ENCODE data around the gene LAMA1.

Gene LAMA1

DNA sequence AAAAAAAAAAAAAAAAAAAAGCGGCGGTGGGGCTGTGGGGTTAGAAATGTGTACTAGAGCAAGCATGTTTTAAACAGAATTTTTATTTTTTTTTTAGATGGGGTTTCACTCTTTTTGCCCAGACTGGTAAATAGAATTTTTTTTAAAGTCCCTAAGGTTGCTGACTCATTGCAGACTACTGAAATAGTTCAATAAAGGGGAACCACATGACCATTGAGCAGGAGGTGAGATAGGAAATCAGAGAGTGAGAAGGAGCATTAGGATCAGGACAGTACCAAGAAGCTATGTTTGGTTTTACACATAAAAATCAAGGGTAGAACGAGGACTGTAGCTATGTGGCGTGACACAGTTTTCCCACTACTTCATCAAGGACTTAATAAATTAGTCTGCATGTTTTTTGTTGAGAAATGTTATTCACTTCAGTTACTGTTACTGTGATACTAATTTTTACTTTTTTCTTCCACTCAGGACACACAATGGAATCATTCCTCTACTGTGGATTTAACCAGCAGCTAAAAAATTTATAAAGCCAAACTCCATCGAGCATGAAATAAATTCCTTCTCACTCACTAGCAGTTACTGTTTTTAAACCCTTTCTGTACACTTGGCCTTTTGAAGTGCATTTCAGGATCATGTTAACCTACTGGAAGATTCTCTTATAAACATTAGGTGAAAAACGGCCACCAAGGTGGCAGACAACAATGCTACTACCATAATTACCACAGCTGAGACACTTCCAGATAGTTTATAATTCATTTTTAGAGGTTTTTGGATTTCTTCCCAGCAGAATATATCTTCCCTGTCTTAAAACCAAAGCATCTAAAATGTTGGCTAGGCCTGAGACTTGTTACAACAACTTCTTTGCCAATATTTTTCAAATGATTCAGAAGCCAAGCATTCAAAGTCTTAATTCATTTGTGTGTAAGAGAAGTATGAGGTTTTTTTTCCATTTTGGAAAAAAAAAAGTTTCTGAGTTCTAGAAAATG, 33.2 kb downstream of the LAMA1 start:
- no peak for TF ChIP-seq GATA3 (IDR thresholded peaks at IDR 0.05; ENCODE audit: low read depth, low read length)
- no peak for TF ChIP-seq GATA2 (IDR thresholded peaks at IDR 0.05; ENCODE audit: low read depth, low read length)

- no peak for TF ChIP-seq GATA2 (IDR thresholded peaks at IDR 0.05; ENCODE audit: low read depth, low read length)
- no peak for TF ChIP-seq GATA3 (IDR thresholded peaks at IDR 0.05; ENCODE audit: low read depth, low read length)
Measured at GRCh38 chr18:7082671-7083070, 34.9 kb downstream of the LAMA1 start.

DNA sequence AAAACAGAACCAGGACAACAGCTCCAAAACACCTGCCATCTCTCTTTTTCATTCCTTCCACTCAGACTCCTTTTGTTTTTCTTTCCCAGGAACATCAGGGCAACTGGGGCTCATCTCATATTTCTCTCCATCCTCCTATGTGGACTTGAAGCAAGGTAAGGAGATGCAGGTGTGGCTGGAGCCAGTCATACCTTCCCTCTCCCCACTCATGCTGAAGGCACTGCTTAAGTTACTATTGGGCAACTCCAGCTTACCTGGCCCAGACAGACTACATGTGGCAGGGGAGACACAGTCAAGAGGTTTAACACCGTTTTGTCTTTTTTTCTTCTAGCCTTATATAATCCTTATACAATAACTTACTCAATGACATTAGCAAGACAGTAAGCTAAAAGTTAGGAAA, 38.4 kb downstream of the LAMA1 start:
- no peak for TF ChIP-seq GATA3 (IDR thresholded peaks at IDR 0.05; ENCODE audit: low read depth, low read length)
- TF ChIP-seq GATA2 (IDR thresholded peaks at IDR 0.05; ENCODE audit: low read depth, low read length): no peak

DNA sequence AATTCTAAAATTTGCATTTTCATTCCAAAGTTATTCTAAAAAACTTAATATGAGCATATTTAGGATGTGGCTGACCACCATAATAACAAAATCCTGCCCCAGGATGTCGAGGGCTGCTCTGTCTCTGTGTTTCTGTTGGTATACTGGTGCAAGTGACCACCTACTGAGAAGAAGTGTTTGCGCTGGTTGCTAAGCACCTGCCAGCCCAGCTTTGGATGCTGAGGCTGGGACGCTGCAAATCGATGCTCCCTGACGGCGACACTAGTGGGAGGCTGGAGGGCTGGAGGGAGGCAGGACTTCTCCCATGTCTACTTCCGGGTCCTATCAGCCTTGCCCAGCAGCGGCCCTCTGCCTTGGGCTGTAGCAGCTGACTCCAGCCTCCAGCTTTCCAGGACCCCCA, 45.0 kb downstream of the LAMA1 start:
- TF ChIP-seq GATA3 (IDR thresholded peaks at IDR 0.05; ENCODE audit: low read depth, low read length): no peak
- TF ChIP-seq GATA2 (IDR thresholded peaks at IDR 0.05; ENCODE audit: low read depth, low read length): no peak

DNA sequence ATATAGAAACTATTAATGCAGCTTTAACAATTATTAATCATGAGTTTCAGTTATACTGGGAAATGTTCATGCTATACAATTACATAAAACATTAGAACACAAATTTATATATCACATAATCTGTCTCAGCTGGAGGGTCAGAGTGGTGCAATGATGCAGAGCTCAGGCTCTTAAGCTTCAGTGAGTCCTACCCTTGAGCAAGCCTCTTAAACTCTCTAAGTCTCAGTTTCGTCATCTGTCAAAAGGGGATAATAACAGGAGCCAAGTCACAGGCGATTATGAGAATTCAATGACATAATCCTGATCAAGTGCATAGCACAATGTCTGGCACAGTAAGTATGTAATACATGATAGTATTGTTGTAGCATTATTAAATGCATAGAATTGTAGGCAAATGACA, 46.0 kb downstream of the LAMA1 start:
- TF ChIP-seq GATA2 (IDR thresholded peaks at IDR 0.05; ENCODE audit: low read depth, low read length): no peak
- no peak for TF ChIP-seq GATA3 (IDR thresholded peaks at IDR 0.05; ENCODE audit: low read depth, low read length)

GRCh38 chr18:7070466-7070865, 47.1 kb downstream of the LAMA1 start:
- TF ChIP-seq GATA3 (IDR thresholded peaks at IDR 0.05; ENCODE audit: low read depth, low read length): no peak
- TF ChIP-seq GATA2 (IDR thresholded peaks at IDR 0.05; ENCODE audit: low read depth, low read length): no peak

DNA sequence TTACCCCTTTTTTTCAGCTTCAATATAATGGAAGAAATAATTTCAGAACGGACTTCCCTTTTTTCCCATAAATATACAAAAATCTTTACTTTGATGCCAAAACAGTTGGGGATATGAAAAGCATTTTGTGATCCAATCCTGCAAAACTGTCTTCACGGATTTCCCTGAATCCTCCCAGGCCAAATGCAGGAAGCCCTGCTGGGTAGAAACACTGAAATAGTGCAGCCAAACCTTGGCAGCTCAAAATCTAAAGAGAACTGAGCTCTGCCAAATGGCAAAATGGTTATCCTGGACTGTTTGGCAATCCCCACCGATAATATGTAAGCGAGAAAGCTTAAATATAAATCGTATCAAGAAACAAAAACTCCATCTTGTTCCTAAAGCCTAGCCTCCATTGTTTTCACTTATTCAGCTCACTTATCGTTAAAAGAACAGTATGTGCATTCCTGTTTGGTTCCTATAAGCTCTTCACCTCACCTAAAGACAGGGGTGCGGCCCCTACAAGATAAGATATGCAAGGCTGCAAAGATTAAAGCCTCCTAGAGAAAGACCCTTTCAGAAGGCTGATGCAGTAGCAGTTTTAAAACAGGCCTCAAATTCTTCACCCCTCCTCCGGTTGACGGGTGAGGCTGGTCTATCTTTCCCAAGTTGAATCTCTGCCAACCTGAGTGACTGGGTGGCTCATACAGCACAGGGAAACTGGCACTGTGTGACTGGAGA, 48.6 kb downstream of the LAMA1 start:
- TF ChIP-seq GATA2 (IDR thresholded peaks at IDR 0.05; ENCODE audit: low read depth, low read length) (no peak), GATA3 (IDR thresholded peaks at IDR 0.05; ENCODE audit: low read depth, low read length) (no peak)

DNA sequence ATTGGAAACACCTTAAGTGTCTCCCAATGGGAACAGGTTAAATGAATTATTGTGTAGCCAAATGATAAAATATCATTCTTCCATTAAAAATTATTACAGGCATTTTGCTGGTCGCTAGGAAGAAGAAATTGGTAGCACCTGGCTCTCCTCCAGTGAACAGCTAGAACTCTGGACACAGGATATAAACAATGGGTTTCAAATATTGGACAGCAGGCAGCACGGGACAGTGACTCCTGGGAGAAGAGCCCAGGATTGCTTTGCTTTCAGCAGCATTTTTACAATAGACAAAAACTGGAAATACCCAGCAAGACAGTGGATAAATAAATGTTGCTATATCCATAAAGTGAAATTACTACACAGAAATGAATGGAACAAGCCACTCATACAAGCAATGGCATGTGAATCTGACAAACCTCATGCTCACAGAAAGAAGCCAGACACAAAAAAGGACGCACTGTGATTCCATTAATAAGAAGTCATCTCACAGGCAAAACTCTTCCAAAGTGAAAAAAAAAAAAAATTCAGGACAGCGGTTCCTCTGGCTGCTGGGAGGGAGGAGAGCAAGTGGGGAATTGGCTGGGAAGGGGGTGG, 50.5 kb downstream of the LAMA1 start:
- TF ChIP-seq GATA2 (IDR thresholded peaks at IDR 0.05; ENCODE audit: low read depth, low read length) (no peak), GATA3 (IDR thresholded peaks at IDR 0.05; ENCODE audit: low read depth, low read length) (no peak)

GRCh38 chr18:7065736-7066135, 51.9 kb downstream of the LAMA1 start:
- no peak for TF ChIP-seq GATA2 (IDR thresholded peaks at IDR 0.05; ENCODE audit: low read depth, low read length)
- no peak for TF ChIP-seq GATA3 (IDR thresholded peaks at IDR 0.05; ENCODE audit: low read depth, low read length)

DNA sequence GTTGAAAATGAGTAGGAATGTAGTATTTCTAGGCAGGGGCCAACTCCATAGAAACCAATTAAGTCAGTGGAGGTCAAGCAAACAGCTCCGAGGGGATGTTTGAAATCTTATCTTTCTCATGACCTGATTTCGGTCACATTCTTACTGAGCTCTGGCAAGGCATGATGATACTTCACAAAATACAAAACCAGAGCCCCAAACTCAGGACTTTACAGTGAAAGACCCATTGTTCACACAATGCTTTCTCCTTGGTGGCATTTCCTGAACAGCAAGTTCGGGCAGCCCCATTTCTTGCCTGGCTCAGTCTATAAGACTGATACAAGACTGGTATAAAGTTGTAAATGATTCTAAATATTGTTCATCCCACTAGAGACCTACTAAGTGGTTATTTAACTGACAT, 53.3 kb downstream of the LAMA1 start:
- TF ChIP-seq GATA3 (IDR thresholded peaks at IDR 0.05; ENCODE audit: low read depth, low read length) (no peak), GATA2 (IDR thresholded peaks at IDR 0.05; ENCODE audit: low read depth, low read length) (no peak)

DNA sequence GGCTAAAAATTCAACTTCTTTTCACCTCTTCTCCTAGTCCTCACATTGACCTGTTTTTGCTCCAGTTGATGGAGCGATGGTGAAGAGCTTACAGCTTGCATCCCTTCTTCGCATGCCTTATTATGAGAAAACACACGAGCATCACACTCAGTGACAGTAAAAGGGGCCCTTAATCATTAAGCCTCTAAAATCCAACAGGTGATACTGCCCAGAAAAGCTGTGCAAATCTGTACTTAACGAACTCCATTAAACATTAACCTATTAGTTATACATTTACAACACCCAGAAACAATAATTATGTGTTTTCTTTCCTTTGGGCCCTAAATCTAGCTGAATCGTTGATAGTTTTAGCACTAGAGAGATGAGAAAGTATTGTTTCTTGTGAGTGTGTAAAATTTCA, 54.8 kb downstream of the LAMA1 start:
- TF ChIP-seq GATA2 (IDR thresholded peaks at IDR 0.05; ENCODE audit: low read depth, low read length) (no peak), GATA3 (IDR thresholded peaks at IDR 0.05; ENCODE audit: low read depth, low read length) (no peak)

DNA sequence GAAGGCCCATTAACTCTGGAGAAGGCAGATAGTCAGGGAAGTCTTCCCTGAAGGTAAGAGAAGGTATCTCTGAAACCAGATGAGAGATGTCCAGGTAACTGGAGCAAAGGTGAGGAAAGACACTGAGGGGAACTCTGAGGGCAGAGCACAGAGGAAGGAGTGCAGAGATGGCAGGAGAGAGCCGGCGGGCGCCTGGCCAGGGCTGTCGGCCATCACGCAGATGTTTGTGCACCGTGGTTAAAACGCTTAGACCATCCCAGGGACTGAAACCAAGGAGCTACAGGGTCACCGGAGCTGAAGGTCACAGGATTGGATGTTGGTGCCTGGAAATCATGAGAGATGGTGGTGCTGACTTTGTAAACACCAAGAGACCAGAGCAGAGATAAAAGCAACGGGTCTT, 55.4 kb downstream of the LAMA1 start:
- TF ChIP-seq GATA3 (IDR thresholded peaks at IDR 0.05; ENCODE audit: low read depth, low read length) (no peak), GATA2 (IDR thresholded peaks at IDR 0.05; ENCODE audit: low read depth, low read length) (no peak)

DNA sequence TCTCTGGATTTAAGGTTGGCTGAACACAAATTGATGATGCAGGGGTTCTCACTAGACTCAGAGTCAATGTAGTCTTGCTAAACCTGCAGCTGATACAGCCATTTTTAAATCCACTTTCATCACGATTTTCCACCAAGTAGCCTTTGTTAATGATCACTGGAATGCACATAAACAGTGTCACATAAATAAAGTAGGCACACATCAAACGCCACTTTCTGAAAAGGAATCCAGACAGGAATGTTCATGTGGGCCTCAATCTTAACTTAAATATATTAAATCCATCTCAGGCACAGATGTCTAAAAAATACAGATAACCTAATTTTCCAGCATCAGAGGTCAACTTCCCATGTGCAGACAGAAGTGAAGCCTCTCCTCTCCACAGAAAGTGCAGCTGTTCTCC, 58.3 kb downstream of the LAMA1 start:
- TF ChIP-seq GATA2 (IDR thresholded peaks at IDR 0.05; ENCODE audit: low read depth, low read length) (no peak), GATA3 (IDR thresholded peaks at IDR 0.05; ENCODE audit: low read depth, low read length) (no peak)

DNA sequence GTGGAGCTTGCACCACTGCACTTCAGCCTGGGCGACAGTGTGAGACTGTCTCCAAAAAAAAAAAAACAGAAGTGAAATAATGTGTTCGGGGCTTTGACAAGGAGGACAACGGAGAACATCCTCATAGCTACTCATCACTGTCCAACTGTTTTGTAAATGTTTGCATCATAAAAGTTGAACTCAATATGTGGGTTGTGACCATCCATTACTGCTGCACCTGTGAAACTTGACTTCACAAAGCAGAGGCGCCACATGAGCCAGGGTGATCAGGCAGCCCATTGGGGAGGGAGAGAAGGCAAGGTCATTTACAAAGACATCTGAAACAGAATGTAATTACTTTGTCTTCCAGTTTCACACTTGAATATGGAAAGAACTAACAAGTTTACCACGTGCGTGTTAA, 61.6 kb downstream of the LAMA1 start:
- TF ChIP-seq GATA3 (IDR thresholded peaks at IDR 0.05; ENCODE audit: low read depth, low read length): no peak
- no peak for TF ChIP-seq GATA2 (IDR thresholded peaks at IDR 0.05; ENCODE audit: low read depth, low read length)

All from SH-SY5Y (cell line).